Erythroblast (primary cell): Measurements from ENCODE around the gene MMP25.

Experiments used
- GATA1 ChIP-seq: IDR thresholded peaks from 2 replicates; pipeline ENCODE4 v1.6.1; 2011; ENCODE audit warnings: low read depth, mild to moderate bottlenecking, control low read depth, low read length, moderate library complexity
- POLR2A ChIP-seq: IDR thresholded peaks from 2 replicates; pipeline ENCODE4 v1.6.1; 2011; ENCODE audit warnings: mild to moderate bottlenecking, low read length

- TF ChIP-seq POLR2A, result no peak
- TF ChIP-seq GATA1, result no peak
Measured at GRCh38 chr16:3085868-3086595, 39.7 kb downstream of the MMP25 start.
